K562 (cell line): ENCODE results near the gene SLC37A4. TPM values are rescaled to one million over a fixed set of nuclear protein-coding genes. Genes with fewer than 3 reads are reported as not detected.
A peak's percentile ranks its signal among the peaks of the same experiment; 100 is the strongest.

Experiments
- ATAC-seq: fragments of 200-7000 bp; cut with Tn5 transposase; 3 replicates; pipeline ENCODE4 v1.9.1; 2020; ENCODE audit warnings: moderate library complexity
- BruUV-seq: library from RNA; stranded (reverse); fragments of 400-500 nt; replicated peaks from 2 replicates; lab custom pipeline; 2021; lab: Mats Ljungman, UMichigan
- CTCF ChIA-PET: fragments of 300-600 bp; formaldehyde crosslinking; extraction: SDS; loops from one replicate; lab custom pipeline; 2021; ENCODE audit warnings: low intra/inter-chr PET ratio; lab: Yijun Ruan, JAX
- POLR2A ChIA-PET: fragments of 300-600, 350-650 bp; sonication (Branson Sonifier 250); formaldehyde crosslinking; extraction: SDS; loops from one replicate; lab custom pipeline; 2021; ENCODE audit warnings: antibody characterized with exemption, inconsistent platforms; lab: Yijun Ruan, JAX
- DNase-seq, 4 experiments: peaks; one replicate each; pipeline versions ENCODE4 v3.0.0 to v3.0.0-alpha.2; 2011 to 2018; ENCODE audit warnings: low spot score in 3 of 4, mixed read lengths in 3 of 4; ENCODE audit errors: extremely low read depth in 1 of 4
- FAIRE-seq: peaks from 2 replicates; lab custom pipeline; 2011; peaks lifted over from hg19 to GRCh38; lab: Jason Lieb, UNC
- H2AFZ ChIP-seq: 2 replicates; pipeline ENCODE4 v1.6.0; 2011; ENCODE audit warnings: low read depth, low read length, control low read depth, inconsistent platforms
- H3K27ac ChIP-seq: fragments of 200-600 bp; 3 replicates; pipeline ENCODE4 v1.8.0; 2011; ENCODE audit warnings: low read depth, mild to moderate bottlenecking, control low read depth, inconsistent platforms, low read length, moderate library complexity, mixed read lengths; ENCODE audit errors: extremely low read depth
- H3K27me3 ChIP-seq, 2 experiments: fragments of 300-600 bp in 1 of 2; 2 replicates in 1 of 2; 3 replicates in 1 of 2; pipeline versions ENCODE4 v1.6.0 to v1.8.0; 2011; ENCODE audit warnings: inconsistent platforms in 2 of 2, low read length in 2 of 2, mild to moderate bottlenecking in 1 of 2, mixed read lengths in 1 of 2, moderate library complexity in 1 of 2; ENCODE audit not compliant: control insufficient read depth in 2 of 2, insufficient read depth in 2 of 2
- H3K36me3 ChIP-seq: fragments of 300-600 bp; 3 replicates; pipeline ENCODE4 v1.8.0; 2011; ENCODE audit warnings: mild to moderate bottlenecking, low read length, inconsistent platforms; ENCODE audit not compliant: control insufficient read depth, insufficient read depth
- H3K4me1 ChIP-seq, 2 experiments: fragments of 200-600 bp in 1 of 2; replicated peaks in 1 of 2; 2 replicates in 1 of 2; 3 replicates in 1 of 2; pipeline versions ENCODE4 v1.5.1 to v1.8.0; 2011; ENCODE audit warnings: inconsistent platforms in 2 of 2, low read length in 2 of 2, mild to moderate bottlenecking in 1 of 2, mixed read lengths in 1 of 2, moderate library complexity in 1 of 2; ENCODE audit not compliant: control insufficient read depth in 2 of 2, insufficient read depth in 2 of 2
- H3K4me2 ChIP-seq: 2 replicates; pipeline ENCODE4 v1.6.1; 2011; ENCODE audit warnings: low read length, control low read depth, inconsistent platforms, mixed read lengths; ENCODE audit not compliant: insufficient read depth
- H3K4me3 ChIP-seq: fragments of 200-600 bp; sonication (generic), shearing (Covaris generic); 2 replicates; pipeline ENCODE4 v1.5.1; 2016; ENCODE audit warnings: control low read depth, inconsistent platforms
- H3K79me2 ChIP-seq: fragments of 200-600 bp; 3 replicates; pipeline ENCODE4 v1.8.0; 2011; ENCODE audit warnings: low read length, inconsistent platforms; ENCODE audit not compliant: control insufficient read depth, insufficient read depth
- H3K9ac ChIP-seq, 2 experiments: 2 replicates each; pipeline versions ENCODE4 v1.6.0 to v1.6.1; 2011; ENCODE audit warnings: low read depth in 2 of 2, low read length in 2 of 2, control low read depth in 1 of 2, inconsistent platforms in 1 of 2, mild to moderate bottlenecking in 1 of 2, mixed read lengths in 1 of 2; ENCODE audit not compliant: insufficient read depth in 1 of 2
- H3K9me1 ChIP-seq: one replicate; pipeline ENCODE4 v1.6.0; 2011; ENCODE audit warnings: inconsistent platforms, mild to moderate bottlenecking, low read length, moderate library complexity; ENCODE audit not compliant: control insufficient read depth, insufficient read depth
- H3K9me3 ChIP-seq: replicated peaks from 2 replicates; pipeline ENCODE4 v1.5.1; 2011; ENCODE audit warnings: low read depth, low read length, inconsistent platforms; ENCODE audit not compliant: control insufficient read depth, insufficient read depth
- H4K20me1 ChIP-seq: replicated peaks from 2 replicates; pipeline ENCODE4 v1.6.1; 2011; ENCODE audit warnings: low read length, inconsistent platforms, mixed read lengths; ENCODE audit not compliant: control insufficient read depth, insufficient read depth
- AFF4 ChIP-seq: sonication (generic); formaldehyde crosslinking; IDR thresholded peaks from 2 replicates; pipeline ENCODE4 v1.8.0; 2023; ENCODE audit warnings: mild to moderate bottlenecking, missing genetic modification reagents
- MTF1 ChIP-seq: fragments of 250-450 bp; sonication (Bioruptor Pico); IDR thresholded peaks from 2 replicates; pipeline ENCODE4 v1.9.0; 2021; ENCODE audit warnings: moderate library complexity, mild to moderate bottlenecking, inconsistent platforms, borderline replicate concordance
- POLR2G ChIP-seq: fragments of 200-400 bp; formaldehyde crosslinking; IDR thresholded peaks from 2 replicates; pipeline ENCODE4 v1.6.1; 2017; ENCODE audit warnings: low read depth, mild to moderate bottlenecking, antibody characterized with exemption, low read length, moderate library complexity
- RBFOX2 ChIP-seq: fragments of 200-400 bp; formaldehyde crosslinking; IDR thresholded peaks from 2 replicates; pipeline ENCODE4 v1.6.1; 2017; ENCODE audit warnings: low read depth, mild to moderate bottlenecking, low read length, moderate library complexity
- WGBS: fragments of 100-300 bp; shearing (Covaris generic); methylation state at CpG from one replicate; pipeline ENCODE4 v1.1.6; 2016; ENCODE audit warnings: low coverage, mixed read lengths; ENCODE audit not compliant: insufficient coverage; ENCODE audit errors: missing lambda C conversion rate; 5-methylcytosine and 5-hydroxymethylcytosine counted together
- in situ Hi-C: fragments of 300-500 bp; cut with MboI; formaldehyde crosslinking; loops from 4 replicates; pipeline ENCODE4 v1.15.0; 2018; ENCODE audit warnings: inconsistent platforms, mixed read lengths
- intact Hi-C: fragments of 100-400 bp; cut with micrococcal nuclease; formaldehyde crosslinking; loops from 2 replicates; pipeline ENCODE4 v1.14.2; 2022
- polyA plus RNA-seq, 8 experiments: library from polyadenylated mRNA; depleted of rRNA in 4 of 8; stranded (reverse) in 5 of 8; unstranded in 3 of 8; fragments of >200 nt; fragmentation: Nextera tagmentation in 2 of 8; fragmentation: Illumina TruSeq in 1 of 8; extraction: Ambion mirVana in 2 of 8; extraction: Trizol in 1 of 8; gene quantifications; 2 replicates each; pipeline versions ENCODE4 v1.2.1 to v1.2.3, GENCODE V29; 2011 to 2014; ENCODE audit warnings: inconsistent platforms in 1 of 8, missing spikeins in 1 of 8
- total RNA-seq, 7 experiments: library from RNA; depleted of rRNA in 6 of 7; stranded (reverse); fragments of >200 nt in 6 of 7; fragmentation: Illumina TruSeq in 2 of 7; extraction: Trizol in 2 of 7; gene quantifications; 2 replicates each; pipeline versions ENCODE4 v1.2.1 to v1.2.3, GENCODE V29; 2011 to 2021; ENCODE audit warnings: low replicate concordance in 1 of 7

SLC37A4 gene
- total and polyA plus RNA-seq, 9 of the 15 experiments (the other 6 are each of a cell fraction or from before 2014, with no cell fraction given) = 24.7 to 73.9 (median 40.7) TPM

DNA sequence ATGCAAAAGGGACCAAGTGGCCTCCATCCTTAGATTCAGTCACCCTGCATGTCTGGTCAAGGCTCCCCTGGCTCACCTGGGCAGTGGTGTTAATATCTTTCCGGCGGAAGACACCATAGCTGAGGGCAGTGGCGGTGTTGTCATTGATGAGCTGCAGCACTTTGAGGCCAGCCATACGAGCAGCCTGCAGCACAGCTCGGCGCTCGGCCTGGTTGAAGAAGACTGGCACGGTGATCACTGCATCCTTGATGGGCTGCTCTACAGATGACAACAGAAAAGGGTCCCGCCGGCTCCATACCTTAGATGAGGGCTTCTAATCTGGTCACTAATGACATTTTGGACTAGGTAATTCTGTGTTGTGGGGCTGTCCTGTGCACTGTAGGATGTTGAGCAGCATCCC is 23.7 kb upstream of the SLC37A4 start:
- no peaks in the 10 kb centered on the region for H3K27me3 ChIP-seq
- peaks cover 38% of the 10 kb centered on the region for H3K79me2 ChIP-seq
- FAIRE-seq = no peak
- peaks cover 18 to 21% of the 10 kb centered on the region in 2 experiments; a peak in 3 of 5 replicates for H3K4me1 ChIP-seq
- H3K36me3 ChIP-seq = peaks cover 64% of the 10 kb centered on the region
- WGBS = 95% methylated on average over 10 of the region's 10 CpGs
- no TSS peak for BruUV-seq
- no peak for ATAC-seq
- H3K4me3 ChIP-seq = no peak overlapping the region
- TF ChIP-seq AFF4 (CRISPR knock-in tag) (no peak), MTF1 (CRISPR knock-in tag) (no peak), POLR2G (0 out of 2 replicates have a peak, but pooled peaks have one; percentile 36), RBFOX2 (peak; percentile 63)
- POLR2A ChIA-PET = interaction anchor here (0.6 to 8.8 kb wide), 8 partner anchors 10 to 266 kb away, joined by 3 to 132 read pairs (median 8); partner anchors contain the start of gene VPS11
- no peaks in the 10 kb centered on the region for H3K9me3 ChIP-seq
- H4K20me1 ChIP-seq = no peaks in the 10 kb centered on the region
- no peak overlapping the region for H2AFZ ChIP-seq
- in situ Hi-C loops = no loop called here
- CTCF ChIA-PET = no interaction called here
- peak overlapping the region in 1 of 2 experiments; percentile 29; a peak in 1 of 4 replicates for H3K9ac ChIP-seq
- H3K4me2 ChIP-seq = no peak overlapping the region
- no peak for DNase-seq
- no peak overlapping the region for H3K27ac ChIP-seq
- H3K9me1 ChIP-seq = no peaks in the 10 kb centered on the region
- intact Hi-C loops = no loop called here
